Activated T-cell treated with anti-CD3 and anti-CD28 coated beads, Interleukin-2, amount 50 U/mL, for 24 hours (primary cell): ENCODE results near the gene LRIF1.
A peak's percentile ranks its signal among the peaks of the same experiment; 100 is the strongest.

Experiments used
- DNase-seq: peaks from one replicate; pipeline ENCODE4 v3.0.0-alpha.2; 2020
- H3K27ac Mint-ChIP-seq: 2 replicates; pipeline ENCODE4 v1.8.0; 2020; ENCODE audit warnings: mild to moderate bottlenecking, mixed read lengths
- H3K27me3 Mint-ChIP-seq: 2 replicates; pipeline ENCODE4 v1.8.0; 2020; ENCODE audit warnings: mixed read lengths
- H3K36me3 Mint-ChIP-seq: 2 replicates; pipeline ENCODE4 v1.8.0; 2020; ENCODE audit warnings: low read depth, mixed read lengths
- H3K4me1 Mint-ChIP-seq: 2 replicates; pipeline ENCODE4 v1.8.0; 2020; ENCODE audit warnings: low read depth, mixed read lengths
- H3K4me3 Mint-ChIP-seq: 2 replicates; pipeline ENCODE4 v1.8.0; 2020; ENCODE audit warnings: mild to moderate bottlenecking, moderate library complexity, mixed read lengths
- H3K9me3 Mint-ChIP-seq: 2 replicates; pipeline ENCODE4 v1.8.0; 2020; ENCODE audit warnings: mixed read lengths

Gene LRIF1

GRCh38 chr1:110927484-110928075 lies 36.1 kb downstream of the LRIF1 start:
- H3K4me1 Mint-ChIP-seq = peaks cover 3% of the 10 kb centered on the region
- H3K36me3 Mint-ChIP-seq = peaks cover 4% of the 10 kb centered on the region
- no peak for DNase-seq
- H3K9me3 Mint-ChIP-seq = peaks cover 31% of the 10 kb centered on the region
- no peaks in the 10 kb centered on the region for H3K27me3 Mint-ChIP-seq
- H3K4me3 Mint-ChIP-seq = no peak overlapping the region
- no peak overlapping the region for H3K27ac Mint-ChIP-seq

- peaks cover 5% of the 10 kb centered on the region for H3K36me3 Mint-ChIP-seq
Measured at GRCh38 chr1:110921953-110922352, 41.8 kb downstream of the LRIF1 start.

GRCh38 chr1:110918016-110918415 lies 45.7 kb downstream of the LRIF1 start:
- Mint-ChIP-seq H3K36me3 (peaks cover 3% of the 10 kb centered on the region), H3K27me3 (no peaks in the 10 kb centered on the region), H3K4me1 (peaks cover 15% of the 10 kb centered on the region), H3K27ac (no peak overlapping the region), H3K4me3 (no peak overlapping the region), H3K9me3 (peaks cover 3% of the 10 kb centered on the region)
- no peak for DNase-seq

More at GRCh38 chr1:110921953-110922352, 41.8 kb downstream of the LRIF1 start:
- Mint-ChIP-seq H3K27ac (no peak overlapping the region), H3K4me3 (no peak overlapping the region), H3K4me1 (peaks cover 4% of the 10 kb centered on the region), H3K9me3 (peaks cover 9% of the 10 kb centered on the region), H3K27me3 (no peaks in the 10 kb centered on the region)
- DNase-seq = no peak

- H3K4me3 Mint-ChIP-seq = peak overlapping the region; percentile 47
- H3K36me3 Mint-ChIP-seq = no peaks in the 10 kb centered on the region
- DNase-seq = no peak
Measured at GRCh38 chr1:110916669-110917306, 46.9 kb downstream of the LRIF1 start.

GRCh38 chr1:110916274-110916668 lies 47.5 kb downstream of the LRIF1 start:
- Mint-ChIP-seq H3K27ac (peak overlapping the region; percentile 53), H3K27me3 (no peaks in the 10 kb centered on the region), H3K4me3 (peak overlapping the region; percentile 47)

More at GRCh38 chr1:110916669-110917306, 46.9 kb downstream of the LRIF1 start:
- H3K27me3 Mint-ChIP-seq = no peaks in the 10 kb centered on the region
- H3K27ac Mint-ChIP-seq = peak overlapping the region; percentile 53
- peaks cover 1% of the 10 kb centered on the region for H3K9me3 Mint-ChIP-seq
- peaks cover 15% of the 10 kb centered on the region for H3K4me1 Mint-ChIP-seq

GRCh38 chr1:110915804-110916203 lies 47.9 kb downstream of the LRIF1 start:
- no peaks in the 10 kb centered on the region for H3K27me3 Mint-ChIP-seq
- no peak overlapping the region for H3K4me3 Mint-ChIP-seq
- peaks cover 15% of the 10 kb centered on the region for H3K4me1 Mint-ChIP-seq
- DNase-seq = no peak
- no peaks in the 10 kb centered on the region for H3K36me3 Mint-ChIP-seq
- H3K27ac Mint-ChIP-seq = no peak overlapping the region
- peaks cover 6% of the 10 kb centered on the region for H3K9me3 Mint-ChIP-seq

More at GRCh38 chr1:110916274-110916668, 47.5 kb downstream of the LRIF1 start:
- Mint-ChIP-seq H3K36me3 (no peaks in the 10 kb centered on the region), H3K4me1 (peaks cover 15% of the 10 kb centered on the region), H3K9me3 (peaks cover 2% of the 10 kb centered on the region)
- DNase-seq = no peak

- Mint-ChIP-seq H3K27ac (no peak overlapping the region), H3K4me3 (no peak overlapping the region), H3K4me1 (peaks cover 15% of the 10 kb centered on the region), H3K36me3 (peaks cover 2% of the 10 kb centered on the region), H3K27me3 (no peaks in the 10 kb centered on the region), H3K9me3 (peaks cover 11% of the 10 kb centered on the region)
- DNase-seq = no peak
Measured at GRCh38 chr1:110914676-110915075, 49.0 kb downstream of the LRIF1 start.

GRCh38 chr1:110912784-110913183 lies 50.9 kb downstream of the LRIF1 start:
- no peak for DNase-seq
- Mint-ChIP-seq H3K27me3 (no peaks in the 10 kb centered on the region), H3K27ac (no peak overlapping the region), H3K36me3 (peaks cover 8% of the 10 kb centered on the region), H3K4me3 (no peak overlapping the region), H3K9me3 (peaks cover 25% of the 10 kb centered on the region), H3K4me1 (peaks cover 16% of the 10 kb centered on the region)

- no peaks in the 10 kb centered on the region for H3K27me3 Mint-ChIP-seq
- DNase-seq = no peak
- peaks cover 17% of the 10 kb centered on the region for H3K4me1 Mint-ChIP-seq
- H3K9me3 Mint-ChIP-seq = peaks cover 25% of the 10 kb centered on the region
- no peak overlapping the region for H3K4me3 Mint-ChIP-seq
- H3K27ac Mint-ChIP-seq = peak overlapping the region; percentile 67
- peaks cover 61% of the 10 kb centered on the region for H3K36me3 Mint-ChIP-seq
Measured at GRCh38 chr1:110903853-110904500, 59.7 kb downstream of the LRIF1 start.

- no peak overlapping the region for H3K4me3 Mint-ChIP-seq
- peaks cover 68% of the 10 kb centered on the region for H3K36me3 Mint-ChIP-seq
- H3K27me3 Mint-ChIP-seq = no peaks in the 10 kb centered on the region
- no peak overlapping the region for H3K27ac Mint-ChIP-seq
- DNase-seq = no peak
- peaks cover 16% of the 10 kb centered on the region for H3K9me3 Mint-ChIP-seq
- H3K4me1 Mint-ChIP-seq = peaks cover 27% of the 10 kb centered on the region
Measured at GRCh38 chr1:110902820-110903463, 60.8 kb downstream of the LRIF1 start.

GRCh38 chr1:110899458-110899843 lies 64.3 kb downstream of the LRIF1 start:
- no peak for DNase-seq
- Mint-ChIP-seq H3K9me3 (peaks cover 5% of the 10 kb centered on the region), H3K27me3 (no peaks in the 10 kb centered on the region), H3K4me1 (peaks cover 54% of the 10 kb centered on the region), H3K27ac (peak overlapping the region; percentile 81), H3K36me3 (peaks cover 98% of the 10 kb centered on the region), H3K4me3 (no peak overlapping the region)

- Mint-ChIP-seq H3K4me3 (no peak overlapping the region), H3K4me1 (peaks cover 57% of the 10 kb centered on the region), H3K36me3 (peaks cover 98% of the 10 kb centered on the region), H3K27ac (peak overlapping the region; percentile 81), H3K9me3 (peaks cover 1% of the 10 kb centered on the region), H3K27me3 (no peaks in the 10 kb centered on the region)
- DNase-seq = no peak
Measured at GRCh38 chr1:110898734-110899457, 64.8 kb downstream of the LRIF1 start.

GRCh38 chr1:110897681-110898080 lies 66.0 kb downstream of the LRIF1 start:
- Mint-ChIP-seq H3K9me3 (no peaks in the 10 kb centered on the region), H3K27ac (peak overlapping the region; percentile 81), H3K4me1 (peaks cover 70% of the 10 kb centered on the region), H3K36me3 (peaks cover 98% of the 10 kb centered on the region), H3K4me3 (no peak overlapping the region), H3K27me3 (no peaks in the 10 kb centered on the region)
- DNase-seq = no peak
